HFF-Myc (cell line): ENCODE measurements around the gene STAB2.

Source experiments
- DNase-seq: peaks from one replicate; pipeline ENCODE4 v3.0.0-alpha.2; 2011; ENCODE audit warnings: low read depth; ENCODE audit errors: extremely low read depth
- H3K4me3 ChIP-seq: replicated peaks from 2 replicates; pipeline ENCODE4 v1.5.1; 2011; ENCODE audit warnings: low read depth, mild to moderate bottlenecking, control low read depth, low read length
- TF ChIP-seq, protein P1 (sequence below): IDR thresholded peaks from 2 replicates; pipeline ENCODE4 v1.5.1; 2012; ENCODE audit warnings: mild to moderate bottlenecking, low read depth, low read length, control low read depth; ENCODE audit errors: missing control alignments

STAB2 gene

GRCh38 chr12:103728323-103728722, 141.2 kb downstream of the STAB2 start:
- no peak for DNase-seq
- no peak overlapping the region for H3K4me3 ChIP-seq
- TF ChIP-seq, protein P1, sequence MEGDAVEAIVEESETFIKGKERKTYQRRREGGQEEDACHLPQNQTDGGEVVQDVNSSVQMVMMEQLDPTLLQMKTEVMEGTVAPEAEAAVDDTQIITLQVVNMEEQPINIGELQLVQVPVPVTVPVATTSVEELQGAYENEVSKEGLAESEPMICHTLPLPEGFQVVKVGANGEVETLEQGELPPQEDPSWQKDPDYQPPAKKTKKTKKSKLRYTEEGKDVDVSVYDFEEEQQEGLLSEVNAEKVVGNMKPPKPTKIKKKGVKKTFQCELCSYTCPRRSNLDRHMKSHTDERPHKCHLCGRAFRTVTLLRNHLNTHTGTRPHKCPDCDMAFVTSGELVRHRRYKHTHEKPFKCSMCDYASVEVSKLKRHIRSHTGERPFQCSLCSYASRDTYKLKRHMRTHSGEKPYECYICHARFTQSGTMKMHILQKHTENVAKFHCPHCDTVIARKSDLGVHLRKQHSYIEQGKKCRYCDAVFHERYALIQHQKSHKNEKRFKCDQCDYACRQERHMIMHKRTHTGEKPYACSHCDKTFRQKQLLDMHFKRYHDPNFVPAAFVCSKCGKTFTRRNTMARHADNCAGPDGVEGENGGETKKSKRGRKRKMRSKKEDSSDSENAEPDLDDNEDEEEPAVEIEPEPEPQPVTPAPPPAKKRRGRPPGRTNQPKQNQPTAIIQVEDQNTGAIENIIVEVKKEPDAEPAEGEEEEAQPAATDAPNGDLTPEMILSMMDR, result no peak

- DNase-seq, result no peak
- TF ChIP-seq, protein P1, result no peak
- no peak overlapping the region for H3K4me3 ChIP-seq
Measured at GRCh38 chr12:103729499-103729898, 142.4 kb downstream of the STAB2 start.

DNA sequence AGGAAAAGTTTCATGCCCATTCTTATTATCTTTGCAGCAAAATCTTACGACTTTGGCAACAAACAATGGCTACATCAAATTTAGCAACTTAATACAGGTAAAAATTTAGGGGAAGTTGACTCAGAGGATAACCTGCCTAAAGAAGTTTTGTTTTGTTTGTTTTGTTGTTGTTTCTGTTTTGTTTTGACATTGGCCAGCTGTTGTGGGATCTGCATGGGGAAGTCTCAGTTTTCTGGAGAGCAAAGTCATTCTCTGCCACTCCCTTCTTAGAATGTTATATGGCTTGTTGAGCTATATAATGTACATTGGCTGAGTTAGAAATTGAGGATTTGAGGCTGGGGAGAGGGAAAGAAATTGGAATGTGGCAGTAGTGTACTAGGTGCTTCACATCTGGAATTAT, 144.5 kb downstream of the STAB2 start:
- no peak for DNase-seq
- H3K4me3 ChIP-seq, result no peak overlapping the region
- TF ChIP-seq, protein P1, result no peak

DNA sequence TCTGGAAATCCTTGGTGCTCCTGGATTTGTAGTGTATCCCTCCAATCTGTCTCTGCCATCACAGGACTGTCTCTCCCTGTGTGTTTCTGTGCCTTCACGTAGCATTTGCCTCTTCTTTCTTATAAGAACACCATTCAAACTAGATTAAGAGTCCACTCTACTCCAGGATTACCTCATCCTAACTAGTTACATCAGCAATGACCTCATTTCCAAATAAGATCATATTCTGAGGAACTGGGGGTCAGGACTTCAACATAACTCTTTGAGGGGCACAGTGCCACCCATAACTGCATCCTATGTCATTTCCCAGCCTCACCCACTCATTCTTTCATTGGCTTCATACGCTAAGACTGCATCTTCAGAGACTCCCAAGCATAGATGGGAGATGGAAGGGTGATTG, 147.8 kb downstream of the STAB2 start:
- TF ChIP-seq, protein P1, result no peak
- DNase-seq, result no peak
- no peak overlapping the region for H3K4me3 ChIP-seq

- no peak for DNase-seq
- no peak overlapping the region for H3K4me3 ChIP-seq
- TF ChIP-seq, protein P1, result no peak
Measured at GRCh38 chr12:103735291-103735690, 148.2 kb downstream of the STAB2 start.

GRCh38 chr12:103736572-103736971, 149.5 kb downstream of the STAB2 start:
- no peak overlapping the region for H3K4me3 ChIP-seq
- TF ChIP-seq, protein P1, result no peak
- DNase-seq, result no peak

GRCh38 chr12:103737881-103738280, 150.8 kb downstream of the STAB2 start:
- DNase-seq, result no peak
- no peak overlapping the region for H3K4me3 ChIP-seq
- TF ChIP-seq, protein P1, result no peak
